ENCODE data around the gene SCN9A.

DNA sequence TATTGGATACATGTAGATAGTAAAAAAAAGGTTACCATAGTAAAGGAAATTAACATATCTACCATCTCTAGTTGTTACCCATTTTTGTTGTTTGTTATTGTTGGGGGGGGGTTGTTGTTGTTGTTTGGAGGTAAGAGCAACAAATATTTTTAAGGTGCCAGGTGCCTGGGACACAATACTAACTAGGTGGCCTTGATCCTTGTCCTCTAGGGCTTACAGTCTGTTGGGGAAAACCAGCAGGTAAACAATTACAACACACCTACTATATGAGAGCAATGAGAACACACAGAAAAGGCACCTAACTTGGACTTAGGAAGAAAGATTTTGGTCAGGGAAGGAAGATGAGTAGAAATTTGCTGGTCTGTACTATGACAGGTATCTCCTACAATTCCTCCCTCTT is 46.3 kb downstream of the SCN9A start:
- no peak for TF ChIP-seq EZH2 (IDR thresholded peaks at IDR 0.05; ENCODE audit: low read length, missing control alignments)
- TF ChIP-seq CTCF (conservative IDR thresholded peaks at IDR 0.05 in 1 of 2, IDR thresholded peaks at IDR 0.05 in 1 of 2; ENCODE audit: low read depth in 1 of 2, low read length in 2 of 2), result no peak

All from fibroblast of lung (primary cell).